ENCODE results near the gene P2RX6.

P2RX6 gene

DNA sequence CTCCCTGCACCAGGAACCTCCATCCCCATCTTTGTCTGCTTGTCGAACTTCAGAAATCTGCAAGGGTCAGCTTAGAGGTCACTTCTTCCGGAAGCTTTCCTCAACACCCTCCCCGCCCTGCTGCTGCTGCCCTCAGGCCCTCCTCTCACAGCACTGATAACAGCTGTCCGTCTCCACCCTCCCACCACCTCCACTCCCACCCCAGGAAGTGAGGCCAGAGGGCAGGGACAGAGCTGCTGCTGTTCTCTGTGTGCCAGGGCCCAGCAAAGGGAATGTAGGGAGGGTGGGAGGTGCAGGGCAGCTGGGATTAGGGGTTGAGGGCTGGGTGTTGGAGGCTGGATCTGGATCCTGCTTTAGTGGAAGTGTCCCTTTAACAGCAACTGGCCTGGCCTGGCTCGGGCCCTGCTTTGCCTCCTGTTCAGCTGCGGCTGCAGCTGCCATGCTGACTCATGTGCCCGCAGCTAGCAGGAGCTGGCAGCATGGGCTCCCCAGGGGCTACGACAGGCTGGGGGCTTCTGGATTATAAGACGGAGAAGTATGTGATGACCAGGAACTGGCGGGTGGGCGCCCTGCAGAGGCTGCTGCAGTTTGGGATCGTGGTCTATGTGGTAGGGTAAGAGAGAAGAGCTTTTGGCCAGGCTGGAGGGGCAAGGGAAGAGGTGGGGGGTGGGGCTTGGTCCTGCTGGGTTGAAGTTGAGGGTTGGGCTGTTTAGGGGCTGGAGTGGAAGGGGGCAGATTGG is at the start of gene P2RX6:
Gene P2RX6 (plus strand): TSS at position 440 of the 740 bp plus-strand sequence. CDS start 10 bp downstream, at position 450.
- TF ChIP-seq, protein P1, sequence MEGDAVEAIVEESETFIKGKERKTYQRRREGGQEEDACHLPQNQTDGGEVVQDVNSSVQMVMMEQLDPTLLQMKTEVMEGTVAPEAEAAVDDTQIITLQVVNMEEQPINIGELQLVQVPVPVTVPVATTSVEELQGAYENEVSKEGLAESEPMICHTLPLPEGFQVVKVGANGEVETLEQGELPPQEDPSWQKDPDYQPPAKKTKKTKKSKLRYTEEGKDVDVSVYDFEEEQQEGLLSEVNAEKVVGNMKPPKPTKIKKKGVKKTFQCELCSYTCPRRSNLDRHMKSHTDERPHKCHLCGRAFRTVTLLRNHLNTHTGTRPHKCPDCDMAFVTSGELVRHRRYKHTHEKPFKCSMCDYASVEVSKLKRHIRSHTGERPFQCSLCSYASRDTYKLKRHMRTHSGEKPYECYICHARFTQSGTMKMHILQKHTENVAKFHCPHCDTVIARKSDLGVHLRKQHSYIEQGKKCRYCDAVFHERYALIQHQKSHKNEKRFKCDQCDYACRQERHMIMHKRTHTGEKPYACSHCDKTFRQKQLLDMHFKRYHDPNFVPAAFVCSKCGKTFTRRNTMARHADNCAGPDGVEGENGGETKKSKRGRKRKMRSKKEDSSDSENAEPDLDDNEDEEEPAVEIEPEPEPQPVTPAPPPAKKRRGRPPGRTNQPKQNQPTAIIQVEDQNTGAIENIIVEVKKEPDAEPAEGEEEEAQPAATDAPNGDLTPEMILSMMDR (IDR thresholded peaks at IDR 0.05; ENCODE audit: unreplicated experiment in 3 of 3): no peak
- H3K36me3 Mint-ChIP-seq (ENCODE audit: low read depth): no peaks in the 10 kb centered on the region
- H3K9me3 Mint-ChIP-seq: no peaks in the 10 kb centered on the region
- H3K4me1 Mint-ChIP-seq: peaks cover 39% of the 10 kb centered on the region
- H3K27ac Mint-ChIP-seq: peak within 1 kb of the TSS; percentile 89 to 98 (median 97)
- H3K4me3 Mint-ChIP-seq: peak within 1 kb of the TSS; percentile 88 to 94 (median 92)
- no peaks in the 10 kb centered on the region for H3K27me3 Mint-ChIP-seq (ENCODE audit: low read depth)

DNA sequence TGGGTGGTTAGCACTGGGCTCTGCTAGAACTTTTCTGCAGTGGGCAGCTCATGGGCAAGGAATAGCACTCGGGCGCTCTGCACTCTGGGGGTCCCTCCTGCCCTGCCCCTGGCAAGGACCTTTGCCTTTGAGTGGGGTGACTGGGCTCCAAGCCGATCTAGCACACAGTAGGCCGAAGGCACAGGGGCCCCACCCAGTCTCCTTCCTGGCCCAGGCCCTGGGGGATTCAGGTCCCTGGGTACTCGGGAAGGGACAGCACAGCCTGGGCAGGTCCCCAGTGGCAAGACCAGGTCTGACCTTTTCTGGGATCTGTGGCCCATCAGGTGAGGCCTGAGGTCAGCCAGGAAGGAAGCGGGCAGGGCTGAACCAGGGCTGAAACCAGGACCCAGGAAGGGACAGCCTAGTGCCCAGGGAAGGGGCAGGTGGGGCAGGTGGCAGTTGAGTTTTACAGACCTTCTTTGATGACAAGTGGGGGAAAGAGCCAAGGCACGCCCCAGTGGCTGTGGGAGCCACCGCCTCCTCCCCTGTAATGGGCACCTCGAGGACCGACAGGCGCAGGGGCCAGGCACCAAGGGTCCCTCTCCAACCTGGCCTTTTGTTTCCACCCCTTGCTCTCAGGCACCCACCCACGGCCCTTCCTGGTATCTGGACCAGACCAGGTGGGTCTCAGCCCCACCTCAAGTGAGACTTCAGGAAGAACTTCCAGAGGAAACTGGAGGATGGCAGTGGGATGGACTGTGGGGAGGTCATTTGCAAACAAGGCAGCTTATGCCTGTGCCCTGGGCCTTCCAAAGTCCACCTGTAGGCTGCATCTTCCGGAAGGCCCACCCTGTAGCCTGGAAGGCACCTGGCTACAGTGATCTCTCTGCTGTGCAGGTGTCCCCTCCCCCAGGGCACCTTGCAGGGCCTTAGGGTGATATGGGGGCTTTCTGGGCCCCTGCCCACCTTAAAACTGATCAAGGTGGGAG is 48.8 kb upstream of the P2RX6 start:
- no peaks in the 10 kb centered on the region for H3K4me1 Mint-ChIP-seq
- no peaks in the 10 kb centered on the region for H3K9me3 Mint-ChIP-seq
- H3K27ac Mint-ChIP-seq: no peak overlapping the region
- peaks cover 47% of the 10 kb centered on the region for H3K27me3 Mint-ChIP-seq (ENCODE audit: low read depth)
- no peaks in the 10 kb centered on the region for H3K36me3 Mint-ChIP-seq (ENCODE audit: low read depth)
- TF ChIP-seq, protein P1 (IDR thresholded peaks at IDR 0.05; ENCODE audit: unreplicated experiment in 3 of 3): no peak
- H3K4me3 Mint-ChIP-seq: peak overlapping the region; percentile 29 to 57 (median 38)

DNA sequence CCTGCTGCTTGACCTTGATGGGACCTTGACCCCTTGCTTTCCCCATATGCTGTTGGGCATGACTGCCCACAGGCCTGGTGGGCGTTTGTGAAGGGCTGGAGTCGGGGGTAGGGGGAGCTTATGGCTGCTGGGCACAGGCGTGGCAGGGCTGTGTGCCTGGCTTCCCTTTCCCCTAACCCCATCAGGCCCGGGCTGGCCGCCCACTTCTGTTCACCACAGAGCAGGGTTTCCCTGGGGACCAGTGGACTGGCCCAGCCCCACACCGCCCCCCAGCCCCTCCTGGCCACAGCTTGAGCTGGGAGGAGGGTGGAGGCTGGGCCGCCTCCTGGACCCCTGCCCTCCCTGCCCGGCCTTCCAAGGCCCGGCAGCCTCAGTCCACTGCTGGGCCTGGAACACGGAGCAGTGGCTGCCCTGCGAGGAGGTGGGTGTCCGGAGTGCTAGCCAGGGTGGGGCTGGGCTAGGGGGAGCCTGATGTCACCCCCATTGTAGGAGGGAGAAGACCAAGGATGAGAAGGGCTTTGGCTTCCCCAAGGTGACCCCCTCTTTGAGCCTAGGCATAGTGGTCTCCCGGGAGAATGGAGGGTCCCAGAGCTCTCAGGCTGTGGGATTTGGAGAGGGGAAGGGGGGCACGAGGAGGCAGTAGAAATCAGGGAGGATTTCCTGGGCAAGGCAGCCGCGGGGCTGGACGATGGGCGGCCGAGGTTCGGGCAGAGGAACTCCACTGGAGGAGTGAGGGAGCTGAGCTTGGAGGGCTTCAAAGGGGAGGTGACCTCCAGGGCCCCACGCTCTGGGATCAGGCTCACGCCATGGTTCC is 47.9 kb upstream of the P2RX6 start, which contains the start of gene AIFM3:
Gene AIFM3 (plus strand): TSS at position 373 of the 814 bp plus-strand sequence. CDS start 690 bp downstream, outside the sequence.
- Mint-ChIP-seq H3K36me3 (ENCODE audit: low read depth) (no peaks in the 10 kb centered on the region), H3K27me3 (ENCODE audit: low read depth) (peaks cover 41% of the 10 kb centered on the region), H3K27ac (no peak within 1 kb of the TSS), H3K9me3 (no peaks in the 10 kb centered on the region), H3K4me1 (no peaks in the 10 kb centered on the region), H3K4me3 (peak within 1 kb of the TSS in 2 of 3 experiments; percentile 40 to 43)
- TF ChIP-seq, protein P1 (IDR thresholded peaks at IDR 0.05; ENCODE audit: unreplicated experiment in 3 of 3): no peak

DNA sequence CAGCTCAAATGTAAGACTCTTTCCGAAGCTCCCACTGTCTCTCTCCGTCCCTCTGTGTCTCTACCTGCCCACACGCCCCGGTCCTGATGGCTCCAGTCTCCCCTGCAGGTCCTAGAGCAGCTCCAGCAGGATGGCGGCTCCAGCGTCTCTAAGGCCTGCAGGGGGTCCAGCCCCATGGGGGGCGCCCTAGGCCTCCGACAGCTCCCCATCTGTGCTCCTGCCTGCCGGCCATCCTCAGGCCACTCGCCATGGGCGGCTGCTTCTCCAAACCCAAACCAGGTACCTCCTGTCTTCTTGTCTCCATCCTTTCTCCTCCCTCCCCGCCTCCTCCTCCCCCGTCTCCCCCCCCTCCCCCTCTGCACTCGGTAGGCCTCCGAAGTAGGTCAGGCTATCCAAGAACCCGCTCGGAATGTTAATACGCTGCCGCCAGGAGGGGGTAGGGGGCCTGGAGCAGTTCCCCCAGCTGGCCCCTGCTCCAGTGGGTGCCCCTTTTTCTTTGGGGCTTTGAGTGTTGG is 47.2 kb upstream of the P2RX6 start:
- no peak overlapping the region for H3K27ac Mint-ChIP-seq
- no peaks in the 10 kb centered on the region for H3K36me3 Mint-ChIP-seq (ENCODE audit: low read depth)
- H3K9me3 Mint-ChIP-seq: no peaks in the 10 kb centered on the region
- peaks cover 41% of the 10 kb centered on the region for H3K27me3 Mint-ChIP-seq (ENCODE audit: low read depth)
- no peaks in the 10 kb centered on the region for H3K4me1 Mint-ChIP-seq
- TF ChIP-seq, protein P1 (IDR thresholded peaks at IDR 0.05; ENCODE audit: unreplicated experiment in 3 of 3): no peak
- peak overlapping the region in 2 of 3 experiments; percentile 40 to 43 for H3K4me3 Mint-ChIP-seq

DNA sequence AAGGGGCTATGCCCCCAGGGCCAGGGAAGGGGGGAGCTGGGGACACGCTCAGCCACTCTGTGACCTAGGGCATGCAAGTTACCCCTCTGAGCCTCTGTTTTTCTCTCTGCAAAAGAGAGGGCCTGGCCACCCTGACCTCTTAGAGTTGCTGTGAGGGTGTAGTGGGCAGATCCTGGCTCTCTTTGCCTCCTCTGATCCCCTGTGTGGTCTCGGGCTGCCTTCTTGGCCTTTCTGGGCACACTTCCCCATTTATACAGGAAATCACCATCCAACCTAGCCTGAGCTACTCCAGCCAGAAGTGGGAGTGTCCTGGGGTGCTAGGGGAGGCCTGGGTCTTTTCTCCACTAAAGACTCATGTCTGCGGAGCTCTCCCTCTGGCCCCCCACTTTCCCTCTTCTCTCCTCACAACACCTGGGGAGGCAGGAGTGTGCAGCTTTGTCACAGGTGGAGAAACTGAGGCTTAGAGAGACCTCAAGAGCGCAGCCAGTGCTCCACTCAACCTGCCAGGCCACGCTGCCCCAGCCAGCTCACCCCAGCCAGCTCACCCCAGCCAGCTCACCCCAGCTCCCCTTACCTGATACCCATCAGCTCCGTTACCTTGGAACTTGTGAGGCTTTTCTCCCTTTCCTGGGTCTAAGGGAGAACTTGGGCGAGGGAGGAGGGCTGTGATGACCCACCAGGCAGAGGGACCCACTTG is 46.5 kb upstream of the P2RX6 start:
- Mint-ChIP-seq H3K4me3 (no peak overlapping the region), H3K36me3 (ENCODE audit: low read depth) (no peaks in the 10 kb centered on the region), H3K9me3 (no peaks in the 10 kb centered on the region), H3K27me3 (ENCODE audit: low read depth) (peaks cover 35% of the 10 kb centered on the region), H3K27ac (no peak overlapping the region), H3K4me1 (no peaks in the 10 kb centered on the region)
- TF ChIP-seq, protein P1 (IDR thresholded peaks at IDR 0.05; ENCODE audit: unreplicated experiment in 3 of 3): no peak
